Neutrophil (primary cell): Measurements from ENCODE around the gene WNK2.
"Not testable (repeated sequence)": the region's sequence is repeated elsewhere in the genome, so short reads cannot be mapped to it uniquely, and the experiment has no call there.

Source experiments
- H3K27ac ChIP-seq: fragments of 200-600 bp; sonication (generic); 2 replicates; pipeline ENCODE4 v1.5.1; 2016; ENCODE audit warnings: mild to moderate bottlenecking, moderate library complexity
- H3K27me3 ChIP-seq: fragments of 200-600 bp; sonication (generic); 2 replicates; pipeline ENCODE4 v1.6.0; 2016; ENCODE audit warnings: mild to moderate bottlenecking
- H3K36me3 ChIP-seq: fragments of 200-600 bp; sonication (generic); 2 replicates; pipeline ENCODE4 v1.5.1; 2017
- H3K4me1 ChIP-seq, 2 experiments: fragments of 200-600 bp in 1 of 2; sonication (generic) in 1 of 2; 1 replicate in 1 of 2; 2 replicates in 1 of 2; pipeline versions ENCODE4 v1.5.1 to v1.6.1; 2013 to 2016; ENCODE audit warnings: low read depth in 1 of 2, low read length in 1 of 2, mild to moderate bottlenecking in 1 of 2, moderate library complexity in 1 of 2; ENCODE audit not compliant: control insufficient read depth in 1 of 2, insufficient read depth in 1 of 2
- H3K4me3 ChIP-seq, 2 experiments: fragments of 200-600 bp in 1 of 2; sonication (generic) in 1 of 2; 1 replicate in 1 of 2; 2 replicates in 1 of 2; pipeline ENCODE4 v1.5.1; 2013 to 2016; ENCODE audit warnings: low read depth in 1 of 2, low read length in 1 of 2, mild to moderate bottlenecking in 1 of 2, moderate library complexity in 1 of 2
- H3K9me3 ChIP-seq: fragments of 200-600 bp; sonication (generic); 2 replicates; pipeline ENCODE4 v1.5.1; 2016
- TF ChIP-seq, protein P1 (sequence below): fragments of 200-600 bp; sonication (generic); IDR thresholded peaks from 2 replicates; pipeline ENCODE4 v1.5.1; 2016; ENCODE audit warnings: antibody characterized with exemption

WNK2 gene

GRCh38 chr9:93318480-93318879, 134.5 kb downstream of the WNK2 start:
- no peaks in the 10 kb centered on the region for H3K9me3 ChIP-seq
- H3K27me3 ChIP-seq, result peaks cover 61% of the 10 kb centered on the region
- no peaks in the 10 kb centered on the region for H3K36me3 ChIP-seq
- no peak overlapping the region for H3K4me3 ChIP-seq
- H3K4me1 ChIP-seq, result no peaks in the 10 kb centered on the region
- no peak overlapping the region for H3K27ac ChIP-seq
- TF ChIP-seq, protein P1, sequence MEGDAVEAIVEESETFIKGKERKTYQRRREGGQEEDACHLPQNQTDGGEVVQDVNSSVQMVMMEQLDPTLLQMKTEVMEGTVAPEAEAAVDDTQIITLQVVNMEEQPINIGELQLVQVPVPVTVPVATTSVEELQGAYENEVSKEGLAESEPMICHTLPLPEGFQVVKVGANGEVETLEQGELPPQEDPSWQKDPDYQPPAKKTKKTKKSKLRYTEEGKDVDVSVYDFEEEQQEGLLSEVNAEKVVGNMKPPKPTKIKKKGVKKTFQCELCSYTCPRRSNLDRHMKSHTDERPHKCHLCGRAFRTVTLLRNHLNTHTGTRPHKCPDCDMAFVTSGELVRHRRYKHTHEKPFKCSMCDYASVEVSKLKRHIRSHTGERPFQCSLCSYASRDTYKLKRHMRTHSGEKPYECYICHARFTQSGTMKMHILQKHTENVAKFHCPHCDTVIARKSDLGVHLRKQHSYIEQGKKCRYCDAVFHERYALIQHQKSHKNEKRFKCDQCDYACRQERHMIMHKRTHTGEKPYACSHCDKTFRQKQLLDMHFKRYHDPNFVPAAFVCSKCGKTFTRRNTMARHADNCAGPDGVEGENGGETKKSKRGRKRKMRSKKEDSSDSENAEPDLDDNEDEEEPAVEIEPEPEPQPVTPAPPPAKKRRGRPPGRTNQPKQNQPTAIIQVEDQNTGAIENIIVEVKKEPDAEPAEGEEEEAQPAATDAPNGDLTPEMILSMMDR, result no peak

DNA sequence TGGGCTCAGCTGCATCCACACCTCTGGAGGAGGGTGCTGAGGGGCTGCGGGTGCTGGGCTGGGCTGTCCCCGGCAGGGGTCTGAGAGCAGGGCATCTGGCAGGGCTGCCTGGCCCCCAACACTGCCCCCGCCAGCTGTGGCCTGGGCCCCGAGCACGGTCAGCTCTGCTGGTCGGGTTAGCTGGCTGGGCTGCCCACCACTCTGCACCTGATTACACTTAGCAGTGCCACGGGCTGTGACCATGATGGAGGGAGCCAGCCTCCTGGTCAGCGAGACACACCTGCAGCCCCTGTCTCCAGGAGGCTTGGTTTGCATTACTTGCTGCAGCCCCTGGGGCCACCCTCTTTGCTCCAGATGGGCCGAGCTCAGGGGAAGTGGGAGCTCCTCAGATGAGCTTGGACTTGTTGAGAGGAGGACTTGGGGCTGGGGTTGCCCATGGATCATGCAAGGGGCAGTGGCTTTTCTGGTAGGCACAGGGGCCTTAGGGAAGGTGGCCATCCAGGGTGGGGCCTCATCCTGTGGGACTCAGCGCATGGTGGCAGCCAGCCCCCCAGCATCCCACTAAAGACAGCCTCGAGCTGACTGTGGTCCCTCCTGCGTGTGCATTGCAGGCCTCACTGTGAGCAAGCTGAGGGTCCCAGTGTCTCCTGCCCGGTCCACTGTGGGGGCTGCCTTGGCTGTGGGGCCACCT, 135.5 kb downstream of the WNK2 start:
- TF ChIP-seq, protein P1, result no peak
- H3K36me3 ChIP-seq, result no peaks in the 10 kb centered on the region
- no peak overlapping the region for H3K4me3 ChIP-seq
- no peaks in the 10 kb centered on the region for H3K9me3 ChIP-seq
- no peak overlapping the region for H3K27ac ChIP-seq
- H3K27me3 ChIP-seq, result peaks cover 54% of the 10 kb centered on the region
- no peaks in the 10 kb centered on the region for H3K4me1 ChIP-seq

GRCh38 chr9:93319992-93320500, 136.1 kb downstream of the WNK2 start:
- no peak overlapping the region for H3K4me3 ChIP-seq
- no peak overlapping the region for H3K27ac ChIP-seq
- peaks cover 48% of the 10 kb centered on the region for H3K27me3 ChIP-seq
- H3K9me3 ChIP-seq, result no peaks in the 10 kb centered on the region
- no peaks in the 10 kb centered on the region for H3K4me1 ChIP-seq
- TF ChIP-seq, protein P1, result no peak
- no peaks in the 10 kb centered on the region for H3K36me3 ChIP-seq

DNA sequence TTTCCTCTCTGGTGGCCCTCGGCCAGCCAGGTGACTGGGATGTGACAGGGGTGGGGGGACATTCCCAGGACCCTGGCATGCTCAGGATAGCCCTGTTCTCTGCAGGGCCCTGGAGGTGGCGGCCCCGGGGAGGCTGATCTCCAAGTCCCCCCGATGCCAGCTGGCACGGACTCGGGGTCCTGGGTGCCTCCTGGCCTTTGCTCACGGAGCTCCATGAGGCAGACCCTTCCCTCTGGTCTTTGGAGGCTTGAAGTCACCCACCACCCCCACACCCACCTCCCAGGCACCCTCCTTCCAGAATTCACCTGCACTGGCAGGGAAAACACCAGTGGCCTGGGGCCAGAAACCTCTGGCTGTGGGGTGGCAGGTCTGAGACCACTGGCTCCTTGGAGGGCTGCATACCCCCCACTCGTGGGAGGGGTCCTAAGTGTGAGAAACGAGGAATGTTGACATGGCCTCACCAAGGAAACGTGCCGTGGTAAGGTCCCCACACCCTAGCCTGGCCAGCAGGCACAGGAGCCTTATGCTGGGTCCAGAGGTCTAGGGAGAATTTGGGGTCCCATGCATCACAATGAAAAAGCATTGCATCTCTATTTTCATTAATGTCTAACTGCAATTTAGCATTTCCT, 136.8 kb downstream of the WNK2 start:
- Histone ChIP-seq H3K36me3 (no peaks in the 10 kb centered on the region), H3K27ac (no peak overlapping the region), H3K4me1 (no peaks in the 10 kb centered on the region), H3K27me3 (peaks cover 43% of the 10 kb centered on the region), H3K4me3 (no peak overlapping the region), H3K9me3 (no peaks in the 10 kb centered on the region)
- TF ChIP-seq, protein P1, result no peak

DNA sequence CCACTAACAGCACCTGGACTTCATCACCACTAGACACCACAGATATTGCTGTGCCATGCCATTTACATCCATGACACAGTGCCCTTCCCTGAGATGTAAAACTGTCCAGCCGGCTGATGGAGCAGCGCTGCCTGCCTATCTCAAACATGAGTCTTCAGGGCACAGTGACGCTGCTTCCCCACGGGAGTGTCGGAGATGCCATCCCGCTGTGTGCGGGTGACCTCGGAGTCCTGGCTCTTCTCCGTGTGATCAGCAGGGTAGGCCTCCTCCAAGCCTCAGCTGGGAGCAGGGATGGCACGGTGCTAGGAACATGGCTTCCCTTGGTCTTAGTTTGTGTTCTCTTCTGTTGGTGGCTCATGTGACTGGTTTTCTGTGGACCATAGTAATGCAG, 137.3 kb downstream of the WNK2 start:
- Histone ChIP-seq H3K9me3 (no peaks in the 10 kb centered on the region), H3K27ac (no peak overlapping the region), H3K4me1 (no peaks in the 10 kb centered on the region), H3K27me3 (peaks cover 38% of the 10 kb centered on the region), H3K36me3 (no peaks in the 10 kb centered on the region), H3K4me3 (no peak overlapping the region)
- TF ChIP-seq, protein P1, result no peak

GRCh38 chr9:93323446-93323954, 139.6 kb downstream of the WNK2 start:
- not testable (repeated sequence) for H3K9me3 ChIP-seq, H3K27ac ChIP-seq, H3K4me1 ChIP-seq, H3K36me3 ChIP-seq, H3K4me3 ChIP-seq
- H3K27me3 ChIP-seq, result peaks cover 21% of the 10 kb centered on the region
